GM18870 (cell line): ENCODE data around the gene PSMC5.
"Not testable (repeated sequence)": the region's sequence is repeated elsewhere in the genome, so short reads cannot be mapped to it uniquely, and the experiment has no call there.

Source experiments
- ATAC-seq: cut with Tn5 transposase; IDR thresholded peaks from one replicate; pipeline ENCODE4 v1.9.1; 2021; ENCODE audit warnings: moderate library complexity; ENCODE audit not compliant: unreplicated experiment

PSMC5 gene

DNA sequence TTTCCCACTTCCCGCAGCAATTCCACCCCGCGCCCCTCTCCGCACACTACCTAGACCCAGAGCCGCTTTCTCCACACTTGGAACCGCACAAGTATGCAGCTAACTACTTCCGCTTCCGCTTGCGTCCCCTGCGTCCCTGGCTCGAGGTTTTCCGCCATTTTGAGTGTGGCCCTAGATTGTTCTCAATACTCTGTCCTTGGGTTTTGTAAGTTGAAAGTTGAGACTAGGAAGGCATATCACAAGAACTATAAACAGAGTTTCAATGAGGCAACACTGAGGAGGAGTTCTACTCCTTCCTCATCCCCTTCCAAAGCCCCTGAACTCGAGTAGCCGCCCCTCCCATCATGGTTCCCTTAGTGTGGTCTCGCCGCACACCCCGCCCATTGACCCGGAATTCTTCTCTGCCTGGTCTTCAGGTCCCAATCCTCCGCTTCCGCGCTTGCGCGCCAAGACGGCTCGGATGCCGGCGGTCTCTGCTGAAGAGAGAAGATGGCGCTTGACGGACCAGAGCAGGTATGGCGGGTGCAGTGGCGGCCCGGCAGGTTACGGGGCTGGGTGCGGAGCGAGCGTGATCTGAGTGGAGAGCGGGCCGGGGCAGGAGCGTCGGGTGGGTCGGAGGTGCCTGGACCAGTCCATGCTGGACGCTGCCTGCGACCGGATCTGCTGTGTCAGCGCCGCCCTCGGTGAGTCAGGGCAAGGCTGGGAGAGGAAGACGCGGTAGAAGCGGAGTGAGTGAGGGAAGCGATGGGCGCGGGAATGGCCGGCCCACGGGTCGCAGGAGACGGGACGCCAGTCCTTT, at the start of gene PSMC5, which contains the start of gene FTSJ3:
Gene PSMC5 (plus strand): TSS at position 430 of the 799 bp plus-strand sequence. CDS start 60 bp downstream, at position 490.
Gene FTSJ3 (minus strand): TSS at position 662 of the 799 bp plus-strand sequence. CDS start 761 bp downstream, outside the sequence.
- ATAC-seq: peak; percentile 75

DNA sequence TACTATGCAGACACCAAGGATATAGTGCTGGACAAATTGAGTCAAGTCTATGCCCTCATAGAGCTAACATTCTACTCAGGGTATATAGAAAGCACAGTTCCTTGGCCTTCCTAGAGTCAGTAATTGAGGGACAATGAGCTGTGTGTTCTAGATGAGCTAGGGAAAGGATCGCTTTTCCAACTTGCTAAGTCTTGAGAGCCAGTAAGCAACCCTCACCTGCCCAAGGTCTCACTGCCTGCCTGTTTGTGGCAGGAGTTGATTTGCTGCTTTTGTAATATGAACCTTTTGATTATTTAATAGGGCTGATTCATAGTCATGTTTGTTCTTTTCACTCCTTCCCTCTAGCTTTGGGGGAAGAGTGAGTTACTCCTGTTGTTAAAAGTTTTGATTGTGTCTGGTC, 46.7 kb upstream of the PSMC5 start:
- ATAC-seq: no peak

DNA sequence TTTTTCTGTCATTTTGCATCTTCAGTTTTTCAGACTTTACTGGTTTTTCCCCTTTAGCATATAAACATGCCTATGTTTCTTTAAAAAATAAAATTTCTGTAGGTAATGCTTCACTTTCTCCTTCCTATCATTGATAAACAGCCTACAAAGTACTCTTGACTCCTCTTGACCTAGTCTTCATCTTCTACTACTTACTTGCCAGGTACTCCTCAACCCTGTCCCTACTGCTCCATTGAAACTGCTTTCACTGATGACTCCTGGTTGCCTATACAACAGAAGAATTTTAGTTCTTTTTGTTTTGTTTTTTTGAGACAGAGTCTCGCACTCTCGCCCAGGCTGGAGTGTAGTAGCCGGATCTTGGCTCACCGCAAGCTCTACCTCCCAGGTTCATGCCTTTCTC, 46.3 kb upstream of the PSMC5 start:
- ATAC-seq: no peak

DNA sequence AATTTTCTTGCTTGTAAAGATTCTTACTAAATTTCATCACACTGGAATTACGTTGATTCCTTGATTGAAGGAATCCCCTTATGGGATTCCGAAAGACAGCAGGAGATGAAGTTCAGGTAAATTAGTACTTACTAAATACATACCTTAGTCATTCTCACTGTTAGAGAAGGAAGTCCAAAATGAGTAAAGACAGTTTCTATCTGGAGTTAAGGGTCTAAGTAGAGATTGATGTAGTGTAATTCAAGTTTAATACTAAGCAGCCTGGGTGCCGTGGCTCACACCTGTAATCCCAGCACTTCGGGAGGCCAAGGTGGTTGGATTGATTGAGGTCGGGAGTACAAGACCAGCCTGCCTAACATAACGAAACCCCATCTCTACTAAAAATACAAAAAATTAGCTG, 43.7 kb upstream of the PSMC5 start:
- no peak for ATAC-seq

DNA sequence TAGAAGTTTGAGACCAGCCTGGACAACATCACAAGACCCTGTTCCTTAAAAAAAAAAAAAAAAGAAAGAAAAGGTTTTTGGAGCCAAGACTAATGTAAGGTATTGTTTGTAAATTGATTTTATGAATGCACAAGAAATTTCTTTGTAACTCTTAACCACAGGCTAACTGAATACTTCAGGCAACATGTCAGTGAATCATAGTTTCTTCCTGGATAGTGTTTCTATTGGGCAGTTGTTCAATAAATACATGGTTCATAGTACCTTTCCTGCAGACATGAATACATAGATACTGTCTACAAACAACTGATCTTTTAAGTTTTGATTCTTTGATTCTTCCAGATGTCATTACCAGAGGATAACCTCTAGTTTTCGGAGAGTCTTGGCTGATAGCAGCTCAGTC, 41.7 kb upstream of the PSMC5 start:
- no peak for ATAC-seq

DNA sequence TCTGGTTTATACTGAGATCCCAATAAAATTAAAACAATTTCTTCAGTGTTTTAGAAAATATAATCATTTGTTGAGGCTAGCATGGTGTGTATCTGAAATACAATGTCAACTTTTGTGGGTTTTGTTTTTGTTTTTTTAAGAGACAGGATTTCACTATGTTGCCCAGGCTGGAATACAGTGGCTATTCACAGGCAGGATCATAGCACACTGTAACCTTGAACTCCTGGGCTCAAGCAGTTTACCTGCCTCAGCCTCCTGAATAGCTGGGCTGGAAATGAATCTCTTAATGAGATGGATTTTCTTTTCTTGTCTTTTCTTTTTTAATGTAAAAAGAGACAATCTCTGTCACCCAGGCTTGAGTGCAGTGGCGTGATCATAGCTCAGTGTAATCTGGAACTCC, 41.1 kb upstream of the PSMC5 start:
- no peak for ATAC-seq

DNA sequence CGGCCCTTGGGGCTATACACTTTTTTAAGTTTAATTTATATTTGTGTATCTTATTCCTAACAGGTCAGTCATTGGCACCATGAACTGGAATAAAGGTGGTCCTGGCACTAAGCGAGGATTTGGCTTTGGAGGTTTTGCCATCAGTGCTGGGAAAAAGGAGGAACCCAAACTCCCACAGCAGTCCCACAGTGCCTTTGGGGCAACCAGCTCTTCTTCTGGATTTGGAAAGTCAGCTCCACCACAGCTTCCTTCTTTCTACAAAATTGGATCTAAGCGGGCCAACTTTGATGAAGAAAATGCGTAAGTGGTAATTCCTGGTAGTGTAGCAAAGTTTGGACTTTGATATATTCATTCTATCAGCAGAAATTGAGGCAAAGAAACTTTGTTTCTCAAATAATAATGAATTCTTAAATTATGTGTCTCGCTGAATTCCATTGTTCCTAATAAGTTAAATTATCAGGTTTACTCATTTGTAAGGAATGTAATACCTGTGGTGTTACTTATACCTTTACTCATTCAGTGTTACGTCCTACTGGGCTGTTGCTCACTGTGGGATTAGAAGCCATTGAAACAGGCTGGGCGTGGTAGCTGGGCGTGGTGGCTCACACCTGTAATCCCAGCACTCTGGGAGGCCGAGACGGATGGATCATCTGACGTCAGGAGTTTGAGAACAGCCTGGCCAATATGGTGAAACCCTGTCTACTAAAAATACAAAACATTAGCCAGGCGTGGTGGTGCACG, 40.1 kb upstream of the PSMC5 start:
- no peak for ATAC-seq

DNA sequence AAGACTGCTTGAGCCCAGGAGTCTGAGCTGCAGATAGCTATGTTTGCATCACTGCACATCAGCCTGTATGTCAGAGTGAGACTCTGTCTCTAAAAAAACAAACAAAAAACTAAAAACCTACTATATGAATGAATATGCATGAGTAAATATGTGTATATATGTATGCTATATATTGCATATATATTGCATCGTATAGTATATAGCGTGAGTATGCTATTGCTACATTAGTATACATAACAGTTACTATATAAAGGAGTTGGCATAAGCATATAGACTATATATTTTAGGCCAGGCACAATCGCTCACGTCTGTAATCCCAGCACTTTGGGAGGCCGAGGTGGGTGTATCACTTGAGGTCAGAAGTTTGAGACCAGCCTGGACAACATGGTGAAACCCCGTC, 37.2 kb upstream of the PSMC5 start:
- no peak for ATAC-seq

DNA sequence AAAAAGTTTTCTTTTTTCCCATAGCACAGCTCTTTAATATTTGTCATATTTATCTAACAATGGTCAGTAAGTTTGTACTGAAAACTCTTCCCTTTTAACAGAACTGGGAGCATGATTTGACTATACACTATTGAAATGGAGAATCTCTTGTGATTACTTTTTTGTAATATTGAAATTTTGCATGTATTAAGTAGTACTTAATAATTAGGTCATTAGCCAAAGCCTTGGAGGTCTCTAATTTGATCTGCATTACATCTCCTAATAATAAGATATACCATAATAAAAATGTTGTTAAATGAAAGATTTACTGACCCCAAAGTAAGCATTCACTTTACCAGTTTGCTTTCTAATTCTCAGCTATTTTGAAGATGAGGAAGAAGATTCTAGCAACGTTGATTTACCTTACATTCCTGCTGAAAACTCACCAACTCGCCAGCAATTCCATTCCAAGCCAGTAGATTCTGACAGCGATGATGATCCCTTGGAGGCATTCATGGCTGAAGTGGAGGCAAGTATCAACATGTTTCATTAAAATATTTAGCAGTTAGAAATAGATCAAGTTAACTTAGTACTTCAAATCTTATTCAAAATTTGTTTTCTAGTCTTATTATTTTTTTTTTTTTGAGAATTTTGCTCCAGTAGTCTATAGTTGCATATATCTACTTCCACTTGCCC, 35.0 kb upstream of the PSMC5 start:
- ATAC-seq: no peak

DNA sequence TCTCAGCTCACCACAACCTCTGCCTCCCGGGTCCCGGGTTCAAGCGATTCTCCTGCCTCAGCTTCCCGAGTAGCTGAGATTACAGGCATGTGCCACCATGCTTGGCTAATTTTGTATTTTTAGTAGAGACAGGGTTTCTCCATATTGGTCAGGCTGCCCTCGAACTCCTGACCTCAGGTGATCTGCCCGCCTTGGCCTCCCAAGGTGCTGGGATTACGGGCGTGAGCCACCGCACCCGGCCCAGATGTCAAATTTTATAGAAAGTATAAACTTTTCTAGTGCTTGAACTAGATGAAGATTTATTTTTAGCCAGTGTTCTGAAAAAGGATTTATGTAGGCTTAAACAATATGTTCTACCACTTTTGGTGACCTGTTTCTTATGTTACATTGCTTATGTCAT, 30.9 kb upstream of the PSMC5 start:
- not testable (repeated sequence) for ATAC-seq

DNA sequence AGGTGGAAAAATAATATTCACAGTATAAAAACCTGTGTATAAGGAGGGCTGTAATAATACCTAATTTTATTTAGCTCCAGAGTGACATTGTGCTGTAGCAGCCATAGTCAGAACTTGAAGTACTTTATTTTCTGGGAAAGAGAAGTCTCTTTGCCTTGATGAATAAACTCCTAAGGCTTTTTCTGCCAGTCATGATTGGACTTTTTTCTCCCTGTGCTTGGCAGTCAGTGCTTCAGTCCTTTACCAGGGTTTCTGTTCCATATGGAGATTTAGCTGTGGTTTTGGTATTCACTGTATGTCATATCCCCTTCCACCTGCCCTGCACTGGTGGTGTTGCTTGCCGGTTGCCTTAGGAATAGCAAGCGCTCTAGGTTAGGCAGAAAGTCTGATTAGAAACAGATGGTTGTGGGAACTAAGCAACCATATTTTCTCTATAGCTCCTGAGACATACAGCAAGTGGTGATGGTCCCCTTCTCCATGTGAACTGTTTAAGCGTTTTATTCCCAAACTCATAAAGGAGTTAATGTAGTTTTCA, 28.6 kb upstream of the PSMC5 start:
- ATAC-seq: no peak

DNA sequence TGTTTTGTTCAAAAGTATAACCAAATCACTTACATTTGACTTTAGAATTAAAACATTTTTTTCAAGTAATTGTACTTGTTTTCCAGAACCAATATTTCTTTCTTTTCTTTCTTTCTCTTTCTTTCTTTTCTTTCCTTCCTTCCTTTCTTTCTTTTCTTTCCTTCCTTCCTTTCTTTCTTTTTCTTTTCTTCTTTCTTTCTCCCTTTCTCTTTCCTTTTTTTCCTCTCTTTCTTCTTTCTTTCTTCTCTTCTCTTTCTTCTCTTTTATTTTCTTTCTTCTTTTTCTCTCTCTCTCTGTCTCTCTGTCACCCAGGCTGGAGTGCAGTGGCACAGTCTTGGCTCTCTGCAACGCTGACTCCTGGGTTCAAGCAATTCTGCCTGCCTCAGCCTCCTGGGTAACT, 26.4 kb upstream of the PSMC5 start:
- ATAC-seq: no peak

DNA sequence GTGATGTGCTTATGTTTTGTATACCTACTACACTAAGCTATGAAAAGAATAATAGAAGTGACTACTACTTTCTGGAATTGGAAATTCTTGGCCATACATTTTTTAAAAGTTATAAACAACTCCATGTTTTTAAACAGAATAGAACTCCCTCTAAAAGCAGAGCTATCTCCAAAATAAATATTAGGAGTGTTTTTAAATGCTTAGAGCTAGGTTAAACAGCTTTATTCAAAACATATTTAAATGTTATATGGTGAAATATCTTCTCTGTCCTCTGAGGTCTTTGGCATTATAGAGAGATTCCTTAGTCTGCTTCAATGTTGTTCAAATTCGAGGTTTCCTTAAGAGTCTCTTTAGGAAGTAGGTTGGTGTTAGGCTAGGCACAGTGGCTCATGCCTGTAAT, 22.9 kb upstream of the PSMC5 start:
- ATAC-seq: no peak

DNA sequence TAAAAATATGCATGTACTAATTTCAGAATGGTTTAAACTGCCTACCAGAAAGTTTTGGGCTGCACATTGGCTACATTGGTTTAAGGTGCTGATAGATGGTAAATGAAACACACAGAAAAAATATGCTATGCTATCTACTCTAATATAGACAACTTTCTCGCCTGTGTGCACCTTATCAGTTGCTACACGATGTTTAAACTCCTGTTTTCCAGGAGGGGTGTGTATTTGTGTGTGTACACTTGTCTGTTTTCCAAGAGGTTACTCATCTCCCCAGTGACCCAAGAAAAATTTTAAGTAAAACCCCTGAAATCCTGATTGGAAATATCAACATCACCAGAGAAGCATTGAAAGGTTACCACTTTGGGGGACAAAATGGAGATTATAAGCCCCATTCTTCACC, 21.6 kb upstream of the PSMC5 start:
- no peak for ATAC-seq

DNA sequence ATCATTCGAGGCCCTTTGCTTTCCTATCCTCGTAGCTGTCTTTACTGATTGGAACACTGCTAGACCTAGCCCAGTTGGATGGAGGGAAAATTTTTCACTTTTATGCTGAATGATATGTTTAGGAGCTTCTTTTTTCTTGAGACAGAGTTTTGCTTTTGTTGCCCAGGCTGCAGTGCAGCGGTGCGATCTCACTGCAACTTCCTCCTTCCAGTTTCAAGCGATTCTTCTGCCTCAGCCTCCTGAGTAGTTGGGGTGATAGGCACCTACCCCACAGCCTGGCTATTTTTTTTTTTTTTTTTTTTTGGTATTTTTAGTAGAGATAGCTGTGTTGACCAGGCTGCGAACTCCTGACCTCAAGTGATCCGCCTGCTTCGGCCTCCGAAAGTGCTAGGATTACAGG, 17.3 kb upstream of the PSMC5 start:
- ATAC-seq: no peak

DNA sequence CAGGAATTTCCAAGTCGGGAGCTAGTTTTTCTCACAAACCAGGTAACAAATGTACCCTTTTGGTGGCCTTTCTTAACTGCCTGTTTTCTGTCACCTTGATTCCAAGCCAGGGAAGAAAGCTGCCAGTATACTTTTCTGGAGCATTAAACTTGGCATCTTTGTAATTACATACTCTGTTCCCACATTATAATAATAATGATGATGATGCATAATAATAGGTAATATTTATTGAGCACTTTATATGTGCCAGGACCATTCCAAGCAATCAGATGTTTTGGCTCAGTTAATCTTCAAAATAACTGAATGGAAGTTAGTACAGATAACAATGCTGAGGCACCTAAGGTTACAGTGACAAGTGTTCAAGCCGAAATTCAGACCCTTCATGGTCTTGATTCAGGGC, 11.1 kb upstream of the PSMC5 start:
- no peak for ATAC-seq

DNA sequence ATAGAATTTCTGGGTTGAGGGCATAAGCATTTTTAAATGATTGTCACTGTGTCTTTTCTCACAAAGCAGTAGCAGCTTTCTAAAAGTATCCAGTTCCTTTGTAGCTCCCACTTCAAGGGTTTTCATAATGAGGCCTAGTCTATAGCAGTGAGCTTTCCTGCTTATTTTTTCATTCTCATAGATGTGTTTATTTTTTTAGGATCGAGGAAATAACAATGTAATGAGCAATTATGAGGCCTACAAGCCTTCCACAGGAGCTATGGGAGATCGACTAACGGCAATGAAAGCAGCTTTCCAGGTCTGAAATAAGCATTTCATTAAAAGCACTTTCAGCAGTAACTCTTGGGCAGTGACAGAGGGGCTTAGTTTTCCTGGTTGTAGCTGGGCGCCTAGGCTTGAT, 10.6 kb upstream of the PSMC5 start:
- ATAC-seq: no peak

DNA sequence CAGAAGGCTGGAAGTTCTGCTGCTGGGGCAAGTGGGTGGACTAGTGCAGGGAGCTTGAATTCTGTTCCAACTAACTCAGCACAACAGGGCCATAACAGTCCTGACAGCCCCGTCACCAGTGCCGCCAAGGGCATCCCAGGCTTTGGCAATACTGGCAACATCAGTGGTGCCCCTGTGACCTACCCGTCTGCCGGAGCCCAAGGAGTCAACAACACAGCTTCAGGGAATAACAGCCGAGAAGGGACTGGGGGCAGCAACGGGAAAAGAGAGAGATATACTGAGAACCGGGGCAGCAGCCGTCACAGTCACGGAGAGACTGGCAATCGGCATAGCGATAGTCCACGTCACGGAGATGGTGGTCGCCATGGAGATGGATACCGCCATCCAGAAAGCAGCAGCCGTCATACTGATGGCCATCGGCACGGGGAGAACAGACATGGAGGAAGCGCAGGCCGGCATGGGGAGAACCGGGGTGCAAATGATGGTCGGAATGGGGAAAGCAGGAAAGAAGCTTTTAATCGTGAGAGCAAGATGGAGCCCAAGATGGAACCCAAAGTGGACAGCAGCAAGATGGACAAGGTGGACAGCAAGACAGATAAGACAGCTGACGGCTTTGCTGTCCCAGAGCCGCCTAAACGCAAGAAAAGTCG, 9.4 kb upstream of the PSMC5 start:
- no peak for ATAC-seq

DNA sequence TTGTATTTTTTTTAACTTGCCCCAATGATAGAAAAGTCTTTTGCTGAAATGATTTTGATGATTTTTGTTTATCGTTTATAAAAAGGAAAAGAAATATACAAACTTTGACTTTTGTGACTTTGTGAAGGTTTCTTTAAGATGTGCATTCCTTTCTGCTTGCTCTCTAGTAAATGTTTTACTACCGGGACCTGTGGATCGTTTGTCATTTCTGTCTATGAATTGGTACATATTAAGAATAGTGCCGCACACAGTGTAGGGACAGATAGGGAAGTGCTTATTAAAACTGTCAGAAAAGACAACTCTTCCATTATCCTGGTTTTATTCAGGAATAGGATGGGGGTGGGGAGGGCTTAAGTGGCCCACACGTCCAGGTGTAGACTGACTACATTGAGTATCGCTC, 8.1 kb upstream of the PSMC5 start:
- ATAC-seq: no peak

DNA sequence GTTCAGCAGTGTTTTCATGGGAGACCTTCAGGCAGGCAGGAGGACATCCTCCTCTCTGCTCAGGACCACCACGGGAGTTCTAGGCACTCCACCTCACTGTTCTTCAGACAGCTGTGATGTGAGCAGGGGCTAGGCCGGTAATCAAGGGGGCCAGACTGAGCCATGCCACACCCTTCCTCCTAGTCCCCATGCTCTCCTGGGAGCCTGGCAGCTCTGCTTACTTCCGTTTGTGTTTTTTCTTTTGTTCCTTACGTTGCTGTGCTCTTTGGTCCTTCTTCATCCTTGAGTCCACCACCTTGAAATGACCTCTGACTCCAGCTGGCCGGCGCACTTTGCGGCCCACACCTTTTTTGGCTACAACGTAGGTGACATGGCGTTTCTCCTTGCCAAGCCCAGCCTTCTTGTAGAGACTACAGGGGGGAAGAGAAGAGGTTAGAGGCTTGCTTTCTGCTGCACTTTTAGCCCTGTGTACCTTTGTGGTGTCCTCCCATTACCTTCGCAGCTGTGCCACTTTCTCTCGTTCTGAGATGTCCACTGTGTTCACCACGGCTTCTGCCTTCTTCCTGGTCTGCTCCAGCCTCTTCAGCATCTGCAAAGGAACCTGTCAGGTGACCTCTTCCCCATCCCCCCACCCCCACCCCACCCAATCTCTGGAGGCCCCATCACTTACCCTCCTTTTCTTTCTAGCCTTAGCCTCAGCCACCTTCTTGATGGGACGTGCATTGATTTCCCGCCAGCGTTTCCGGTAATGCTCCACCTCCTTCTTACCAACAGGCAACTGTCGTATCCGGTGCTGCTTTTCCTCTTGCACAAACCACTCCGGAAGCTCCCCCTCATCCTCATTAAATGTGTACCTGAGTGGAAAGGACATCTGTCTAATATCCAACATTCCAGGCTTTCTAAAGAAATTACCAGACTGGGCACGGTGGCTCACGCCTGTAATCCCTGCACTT, 7.4 kb upstream of the PSMC5 start:
- no peak for ATAC-seq
